Neural cell (in vitro differentiated cells): ENCODE results near the gene ACR.

ENCODE experiments used
- EP300 ChIP-seq: fragments of 450-650 bp; conservative IDR thresholded peaks from 2 replicates; pipeline ENCODE4 v1.6.1; 2014; ENCODE audit warnings: antibody characterized with exemption, mild to moderate bottlenecking, moderate library complexity; ENCODE audit not compliant: poor library complexity, severe bottlenecking
- MXI1 ChIP-seq: fragments of 450-650 bp; conservative IDR thresholded peaks from 2 replicates; pipeline ENCODE4 v1.6.1; 2014; ENCODE audit warnings: antibody characterized with exemption, mild to moderate bottlenecking; ENCODE audit not compliant: poor library complexity, severe bottlenecking
- POLR2AphosphoS5 ChIP-seq: IDR thresholded peaks from 2 replicates; pipeline ENCODE4 v1.6.1; 2012
- RAD21 ChIP-seq: fragments of 450-650 bp; conservative IDR thresholded peaks from 2 replicates; pipeline ENCODE4 v1.6.1; 2014; ENCODE audit warnings: antibody characterized with exemption, mild to moderate bottlenecking, moderate library complexity
- REST ChIP-seq: IDR thresholded peaks from 2 replicates; pipeline ENCODE4 v1.6.1; 2012; ENCODE audit warnings: borderline replicate concordance
- TAF1 ChIP-seq: IDR thresholded peaks from 2 replicates; pipeline ENCODE4 v1.6.1; 2012; ENCODE audit warnings: low read depth
- TF ChIP-seq, protein P1 (sequence below): fragments of 450-650 bp; IDR thresholded peaks from 2 replicates; pipeline ENCODE4 v1.5.1; 2014; ENCODE audit warnings: antibody characterized with exemption, mild to moderate bottlenecking, moderate library complexity; ENCODE audit not compliant: poor library complexity, severe bottlenecking

DNA sequence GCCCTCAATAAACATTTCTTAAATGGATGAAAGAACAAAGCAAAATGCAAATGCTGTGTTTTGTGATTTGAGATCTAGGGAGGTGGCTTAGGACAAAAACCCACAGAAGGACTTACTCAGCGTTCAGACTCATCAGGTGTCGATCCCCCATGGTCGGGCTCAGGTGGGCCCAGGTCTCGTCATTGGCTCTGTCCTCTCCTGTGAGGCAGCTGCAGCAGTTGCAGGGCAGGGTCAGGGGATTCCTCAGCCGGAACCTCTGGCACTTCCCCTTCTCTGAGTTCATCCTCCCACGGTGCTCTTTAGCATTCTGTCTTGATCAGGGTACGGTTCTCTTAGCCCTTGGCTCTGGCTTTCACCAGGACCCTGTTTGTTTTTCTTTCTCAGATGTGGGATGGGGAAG, 14.0 kb upstream of the ACR start:
- TF ChIP-seq, protein P1, sequence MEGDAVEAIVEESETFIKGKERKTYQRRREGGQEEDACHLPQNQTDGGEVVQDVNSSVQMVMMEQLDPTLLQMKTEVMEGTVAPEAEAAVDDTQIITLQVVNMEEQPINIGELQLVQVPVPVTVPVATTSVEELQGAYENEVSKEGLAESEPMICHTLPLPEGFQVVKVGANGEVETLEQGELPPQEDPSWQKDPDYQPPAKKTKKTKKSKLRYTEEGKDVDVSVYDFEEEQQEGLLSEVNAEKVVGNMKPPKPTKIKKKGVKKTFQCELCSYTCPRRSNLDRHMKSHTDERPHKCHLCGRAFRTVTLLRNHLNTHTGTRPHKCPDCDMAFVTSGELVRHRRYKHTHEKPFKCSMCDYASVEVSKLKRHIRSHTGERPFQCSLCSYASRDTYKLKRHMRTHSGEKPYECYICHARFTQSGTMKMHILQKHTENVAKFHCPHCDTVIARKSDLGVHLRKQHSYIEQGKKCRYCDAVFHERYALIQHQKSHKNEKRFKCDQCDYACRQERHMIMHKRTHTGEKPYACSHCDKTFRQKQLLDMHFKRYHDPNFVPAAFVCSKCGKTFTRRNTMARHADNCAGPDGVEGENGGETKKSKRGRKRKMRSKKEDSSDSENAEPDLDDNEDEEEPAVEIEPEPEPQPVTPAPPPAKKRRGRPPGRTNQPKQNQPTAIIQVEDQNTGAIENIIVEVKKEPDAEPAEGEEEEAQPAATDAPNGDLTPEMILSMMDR, result no peak
- no peak for TF ChIP-seq REST
- no peak for TF ChIP-seq EP300
- TF ChIP-seq TAF1, result no peak
- TF ChIP-seq RAD21, result no peak
- no peak for TF ChIP-seq POLR2AphosphoS5
- TF ChIP-seq MXI1, result no peak
